Measurements from ENCODE around the gene ADAM12. TPM values are rescaled to one million over a fixed set of nuclear protein-coding genes. Genes with fewer than 3 reads are reported as not detected.
A peak's percentile ranks its signal among the peaks of the same experiment; 100 is the strongest.

ADAM12 gene
- total RNA-seq, 1 donor from 2014 or later = 8.0 TPM

DNA sequence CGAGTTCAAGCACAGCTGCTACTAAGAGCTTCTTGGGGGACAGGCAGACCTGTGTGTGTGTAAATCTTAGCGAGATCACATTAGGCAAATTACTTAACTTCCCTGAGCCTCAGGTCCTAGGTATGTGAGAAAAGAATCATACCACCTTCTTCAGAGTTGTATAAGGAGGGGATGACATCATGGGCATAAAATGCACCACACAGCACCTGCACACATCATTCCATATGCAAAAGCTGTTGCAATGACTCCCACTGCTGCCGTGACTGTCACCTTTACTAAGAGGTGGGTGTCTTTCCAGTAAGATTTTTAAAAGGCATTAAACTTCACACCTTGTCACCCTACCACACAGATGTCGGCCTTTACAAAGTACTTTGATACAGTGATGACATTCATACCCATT, 345.9 kb downstream of the ADAM12 start:
- no peaks in the 10 kb centered on the region for H3K79me2 ChIP-seq (ENCODE audit: low read depth)
- no peak overlapping the region for H3K4me3 ChIP-seq
- H3K27ac ChIP-seq = no peak overlapping the region
- no peaks in the 10 kb centered on the region for H3K27me3 ChIP-seq
- no peak for DNase-seq (ENCODE audit: low spot score)
- Mint-ChIP-seq H3K27ac (peak overlapping the region; percentile 93), H3K27me3 (ENCODE audit: insufficient read depth, low read depth) (peaks cover 2% of the 10 kb centered on the region), H3K4me1 (peaks cover 22% of the 10 kb centered on the region), H3K9me3 (no peaks in the 10 kb centered on the region), H3K36me3 (no peaks in the 10 kb centered on the region), H3K4me3 (no peak overlapping the region)
- no peaks in the 10 kb centered on the region for H3K9me3 ChIP-seq (ENCODE audit: low read depth)
- no peak overlapping the region for H3K9ac ChIP-seq
- no peaks in the 10 kb centered on the region for H4K20me1 ChIP-seq (ENCODE audit: low read depth)
- no peaks in the 10 kb centered on the region for H3F3A ChIP-seq (ENCODE audit: low read depth)
- H3K4me2 ChIP-seq = no peak overlapping the region
- TF ChIP-seq, protein P1, sequence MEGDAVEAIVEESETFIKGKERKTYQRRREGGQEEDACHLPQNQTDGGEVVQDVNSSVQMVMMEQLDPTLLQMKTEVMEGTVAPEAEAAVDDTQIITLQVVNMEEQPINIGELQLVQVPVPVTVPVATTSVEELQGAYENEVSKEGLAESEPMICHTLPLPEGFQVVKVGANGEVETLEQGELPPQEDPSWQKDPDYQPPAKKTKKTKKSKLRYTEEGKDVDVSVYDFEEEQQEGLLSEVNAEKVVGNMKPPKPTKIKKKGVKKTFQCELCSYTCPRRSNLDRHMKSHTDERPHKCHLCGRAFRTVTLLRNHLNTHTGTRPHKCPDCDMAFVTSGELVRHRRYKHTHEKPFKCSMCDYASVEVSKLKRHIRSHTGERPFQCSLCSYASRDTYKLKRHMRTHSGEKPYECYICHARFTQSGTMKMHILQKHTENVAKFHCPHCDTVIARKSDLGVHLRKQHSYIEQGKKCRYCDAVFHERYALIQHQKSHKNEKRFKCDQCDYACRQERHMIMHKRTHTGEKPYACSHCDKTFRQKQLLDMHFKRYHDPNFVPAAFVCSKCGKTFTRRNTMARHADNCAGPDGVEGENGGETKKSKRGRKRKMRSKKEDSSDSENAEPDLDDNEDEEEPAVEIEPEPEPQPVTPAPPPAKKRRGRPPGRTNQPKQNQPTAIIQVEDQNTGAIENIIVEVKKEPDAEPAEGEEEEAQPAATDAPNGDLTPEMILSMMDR (IDR thresholded peaks at IDR 0.05) = no peak
- no peak for TF ChIP-seq EZH2 (IDR thresholded peaks at IDR 0.05)
- TF ChIP-seq EZH2phosphoT487 (IDR thresholded peaks at IDR 0.05) = no peak
- no peaks in the 10 kb centered on the region for H3K36me3 ChIP-seq
- no peaks in the 10 kb centered on the region for H3K4me1 ChIP-seq
- H2AFZ ChIP-seq (replicated peaks) = no peak overlapping the region

DNA sequence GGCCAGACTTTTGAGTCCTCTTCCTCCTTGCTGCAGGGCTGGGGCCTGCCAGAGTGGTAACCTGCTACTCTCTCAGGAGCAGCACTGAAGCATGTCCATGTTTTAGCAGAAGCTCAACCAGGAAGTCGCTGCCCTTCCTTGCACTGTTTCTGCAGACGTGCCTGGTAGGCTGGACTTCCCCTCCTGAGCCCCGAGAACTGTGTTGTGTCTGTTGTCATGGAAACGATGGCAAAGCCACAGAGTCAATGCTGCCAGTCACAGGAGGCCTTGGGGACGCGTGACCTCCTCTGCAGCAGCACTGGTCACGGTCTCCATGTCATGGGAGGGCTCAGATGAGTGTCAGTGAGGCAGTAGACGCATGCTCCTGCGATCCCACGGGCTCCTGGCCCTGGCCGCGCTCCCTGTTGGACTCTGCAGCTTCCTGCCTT, 346.5 kb downstream of the ADAM12 start:
- no peaks in the 10 kb centered on the region for H3K79me2 ChIP-seq (ENCODE audit: low read depth)
- H3K9ac ChIP-seq = no peak overlapping the region
- H3K4me1 Mint-ChIP-seq = peaks cover 22% of the 10 kb centered on the region
- no peak overlapping the region for H3K4me3 Mint-ChIP-seq
- H3K4me1 ChIP-seq = no peaks in the 10 kb centered on the region
- no peaks in the 10 kb centered on the region for H3F3A ChIP-seq (ENCODE audit: low read depth)
- no peaks in the 10 kb centered on the region for H3K36me3 ChIP-seq
- peak overlapping the region; percentile 93 for H3K27ac Mint-ChIP-seq
- no peaks in the 10 kb centered on the region for H3K27me3 ChIP-seq
- H3K36me3 Mint-ChIP-seq = no peaks in the 10 kb centered on the region
- no peak overlapping the region for H2AFZ ChIP-seq (replicated peaks)
- no peaks in the 10 kb centered on the region for H3K9me3 Mint-ChIP-seq
- H3K9me3 ChIP-seq (ENCODE audit: low read depth) = no peaks in the 10 kb centered on the region
- peaks cover 2% of the 10 kb centered on the region for H3K27me3 Mint-ChIP-seq (ENCODE audit: insufficient read depth, low read depth)
- H3K4me2 ChIP-seq = no peak overlapping the region
- peak; percentile 81 for DNase-seq (ENCODE audit: low spot score)
- no peak overlapping the region for H3K27ac ChIP-seq
- H3K4me3 ChIP-seq = no peak overlapping the region
- TF ChIP-seq EZH2phosphoT487 (IDR thresholded peaks at IDR 0.05) = no peak
- TF ChIP-seq, protein P1 (IDR thresholded peaks at IDR 0.05) = no peak
- no peak for TF ChIP-seq EZH2 (IDR thresholded peaks at IDR 0.05)
- H4K20me1 ChIP-seq (ENCODE audit: low read depth) = no peaks in the 10 kb centered on the region

DNA sequence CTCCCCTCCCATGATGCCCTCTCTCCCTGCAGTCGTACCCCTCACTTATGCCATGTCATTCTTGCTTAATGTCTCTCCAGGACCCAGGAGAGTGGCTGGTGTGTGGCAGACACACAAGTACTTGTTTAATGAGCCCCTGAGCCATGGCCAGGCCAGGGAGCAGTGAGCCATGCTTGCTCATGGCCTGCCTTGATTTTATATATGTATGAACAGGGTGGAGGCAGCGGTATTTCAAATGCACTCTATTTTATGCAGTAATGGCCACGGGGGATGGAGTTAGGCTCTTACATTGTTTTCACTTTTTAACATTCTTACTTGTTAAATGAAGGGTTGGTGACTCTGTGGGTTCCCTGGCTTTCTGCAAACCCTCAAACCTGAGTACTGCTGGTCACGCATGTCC, 347.2 kb downstream of the ADAM12 start:
- Histone ChIP-seq H3F3A (ENCODE audit: low read depth) (no peaks in the 10 kb centered on the region), H3K4me1 (no peaks in the 10 kb centered on the region), H3K4me3 (no peak overlapping the region), H3K27ac (no peak overlapping the region), H3K36me3 (no peaks in the 10 kb centered on the region), H4K20me1 (ENCODE audit: low read depth) (no peaks in the 10 kb centered on the region), H3K9me3 (ENCODE audit: low read depth) (no peaks in the 10 kb centered on the region), H3K27me3 (no peaks in the 10 kb centered on the region), H3K4me2 (no peak overlapping the region), H3K79me2 (ENCODE audit: low read depth) (no peaks in the 10 kb centered on the region), H3K9ac (no peak overlapping the region), H2AFZ (replicated peaks) (no peak overlapping the region)
- peak overlapping the region; percentile 85 for H3K27ac Mint-ChIP-seq
- TF ChIP-seq EZH2phosphoT487 (IDR thresholded peaks at IDR 0.05) (no peak), EZH2 (IDR thresholded peaks at IDR 0.05) (no peak)
- TF ChIP-seq, protein P1 (IDR thresholded peaks at IDR 0.05) = no peak
- no peak overlapping the region for H3K4me3 Mint-ChIP-seq
- no peaks in the 10 kb centered on the region for H3K36me3 Mint-ChIP-seq
- peaks cover 2% of the 10 kb centered on the region for H3K27me3 Mint-ChIP-seq (ENCODE audit: insufficient read depth, low read depth)
- H3K4me1 Mint-ChIP-seq = peaks cover 22% of the 10 kb centered on the region
- DNase-seq (ENCODE audit: low spot score) = no peak
- H3K9me3 Mint-ChIP-seq = no peaks in the 10 kb centered on the region
